ENCODE results near the gene NAPEPLD.
"Not testable (repeated sequence)": the region's sequence is repeated elsewhere in the genome, so short reads cannot be mapped to it uniquely, and the experiment has no call there.

NAPEPLD gene

DNA sequence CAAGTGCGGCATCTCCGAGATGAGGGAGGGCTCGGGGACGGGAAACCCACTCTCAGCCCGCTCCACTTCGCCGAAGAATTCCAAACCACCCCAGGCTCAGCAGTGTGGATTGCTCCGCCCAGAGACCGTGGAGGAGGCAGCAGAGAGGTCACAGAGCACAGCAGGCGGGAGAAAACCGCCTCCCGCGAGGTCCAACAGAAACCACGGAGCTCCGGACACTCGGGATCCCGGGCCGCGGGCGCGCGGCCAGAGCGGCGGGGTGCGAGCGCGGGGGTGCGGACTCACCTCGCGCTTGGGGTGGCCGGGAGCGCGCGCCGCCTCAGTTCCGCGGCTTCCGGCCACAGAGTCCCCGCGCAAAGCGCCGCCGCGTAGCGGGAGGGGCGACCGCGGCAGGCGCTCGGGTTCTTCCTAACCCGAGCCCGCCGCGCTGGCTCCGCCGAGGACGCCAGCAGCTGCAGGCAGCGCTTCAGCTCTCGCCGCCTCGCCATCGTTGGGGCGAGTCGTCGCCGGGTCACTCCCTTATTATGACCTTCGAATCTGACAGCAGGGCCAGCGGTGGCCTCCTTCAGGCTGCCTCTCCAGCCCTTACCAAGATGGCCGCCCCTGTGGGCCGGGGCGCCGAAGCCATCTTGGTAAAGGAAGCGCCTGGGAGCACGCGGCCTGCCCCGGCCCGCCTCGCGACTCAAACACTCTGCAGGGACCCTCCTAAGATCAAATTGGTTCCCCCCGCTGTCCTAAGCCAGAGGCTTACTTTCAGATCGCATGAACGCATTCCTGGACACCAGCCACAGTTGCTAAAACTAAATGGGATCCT lies at the start of gene NAPEPLD:
TSS of gene NAPEPLD (minus strand) at position 106 of the 814 bp plus-strand sequence. CDS start 20,323 bp downstream, outside the sequence.
- Histone ChIP-seq H3K79me2 (ENCODE audit: low read length) (no peaks in the 10 kb centered on the region), H3K27ac (ENCODE audit: low read length) (peak within 1 kb of the TSS; percentile 62; the same call in 1 of the 2 replicates), H3F3A (ENCODE audit: insufficient read depth, low read length) (peaks cover 12% of the 10 kb centered on the region; the same call in 1 of the 2 replicates), H3K27me3 (replicated peaks; ENCODE audit: insufficient read depth, low read length) (no peaks in the 10 kb centered on the region), H3K4me1 (ENCODE audit: low read length) (peaks cover 7% of the 10 kb centered on the region), H3K9ac (ENCODE audit: low read length) (peak within 1 kb of the TSS; percentile 89), H3K4me2 (ENCODE audit: low read depth, low read length) (peak within 1 kb of the TSS; percentile 97), H3K4me3 (ENCODE audit: low read length) (peak within 1 kb of the TSS; percentile 92), H3K9me2 (replicated peaks; ENCODE audit: insufficient read depth, low read length) (no peaks in the 10 kb centered on the region), H4K20me1 (ENCODE audit: insufficient read depth, low read length) (no peaks in the 10 kb centered on the region), H2AFZ (ENCODE audit: low read length) (peak within 1 kb of the TSS; percentile 98), H3K36me3 (replicated peaks; ENCODE audit: insufficient read depth, low read length) (no peaks in the 10 kb centered on the region), H3K9me3 (replicated peaks; ENCODE audit: insufficient read depth, low read length) (no peaks in the 10 kb centered on the region)
- peak; percentile 85 for DNase-seq
- TF ChIP-seq, protein P1, sequence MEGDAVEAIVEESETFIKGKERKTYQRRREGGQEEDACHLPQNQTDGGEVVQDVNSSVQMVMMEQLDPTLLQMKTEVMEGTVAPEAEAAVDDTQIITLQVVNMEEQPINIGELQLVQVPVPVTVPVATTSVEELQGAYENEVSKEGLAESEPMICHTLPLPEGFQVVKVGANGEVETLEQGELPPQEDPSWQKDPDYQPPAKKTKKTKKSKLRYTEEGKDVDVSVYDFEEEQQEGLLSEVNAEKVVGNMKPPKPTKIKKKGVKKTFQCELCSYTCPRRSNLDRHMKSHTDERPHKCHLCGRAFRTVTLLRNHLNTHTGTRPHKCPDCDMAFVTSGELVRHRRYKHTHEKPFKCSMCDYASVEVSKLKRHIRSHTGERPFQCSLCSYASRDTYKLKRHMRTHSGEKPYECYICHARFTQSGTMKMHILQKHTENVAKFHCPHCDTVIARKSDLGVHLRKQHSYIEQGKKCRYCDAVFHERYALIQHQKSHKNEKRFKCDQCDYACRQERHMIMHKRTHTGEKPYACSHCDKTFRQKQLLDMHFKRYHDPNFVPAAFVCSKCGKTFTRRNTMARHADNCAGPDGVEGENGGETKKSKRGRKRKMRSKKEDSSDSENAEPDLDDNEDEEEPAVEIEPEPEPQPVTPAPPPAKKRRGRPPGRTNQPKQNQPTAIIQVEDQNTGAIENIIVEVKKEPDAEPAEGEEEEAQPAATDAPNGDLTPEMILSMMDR (IDR thresholded peaks at IDR 0.05; ENCODE audit: low read length): no peak
- TF ChIP-seq EZH2phosphoT487 (IDR thresholded peaks at IDR 0.05; ENCODE audit: low read length) (no peak), EZH2 (optimal IDR thresholded peaks at IDR 0.05; ENCODE audit: low read depth, low read length) (no peak)

DNA sequence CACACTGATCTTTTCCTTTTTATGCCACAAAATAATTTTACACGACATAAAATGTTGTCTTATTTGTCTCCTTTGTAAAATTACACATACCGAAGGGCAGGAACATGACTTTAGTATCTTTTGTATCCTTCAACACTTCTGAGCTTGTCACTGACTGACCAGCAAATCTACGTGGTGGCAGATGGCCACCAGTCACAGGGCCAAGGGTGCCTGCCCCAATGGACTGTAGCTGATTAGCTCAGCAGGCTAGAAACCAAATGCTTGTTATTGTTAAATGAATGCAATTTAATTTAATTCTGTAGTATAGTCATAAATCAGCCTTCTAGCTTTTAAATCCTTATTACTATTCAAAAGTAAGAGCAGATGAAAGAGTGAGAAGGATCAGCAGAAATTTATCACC lies 49.2 kb upstream of the NAPEPLD start:
- H3F3A ChIP-seq (ENCODE audit: insufficient read depth, low read length); H4K20me1 ChIP-seq (ENCODE audit: insufficient read depth, low read length); H3K36me3 ChIP-seq (replicated peaks; ENCODE audit: insufficient read depth, low read length); H3K27me3 ChIP-seq (replicated peaks; ENCODE audit: insufficient read depth, low read length); DNase-seq; H2AFZ ChIP-seq (ENCODE audit: low read length); H3K27ac ChIP-seq (ENCODE audit: low read length); H3K9me2 ChIP-seq (replicated peaks; ENCODE audit: insufficient read depth, low read length); H3K4me2 ChIP-seq (ENCODE audit: low read depth, low read length); H3K4me3 ChIP-seq (ENCODE audit: low read length); H3K9ac ChIP-seq (ENCODE audit: low read length); H3K4me1 ChIP-seq (ENCODE audit: low read length); H3K9me3 ChIP-seq (replicated peaks; ENCODE audit: insufficient read depth, low read length); H3K79me2 ChIP-seq (ENCODE audit: low read length): not testable (repeated sequence)

DNA sequence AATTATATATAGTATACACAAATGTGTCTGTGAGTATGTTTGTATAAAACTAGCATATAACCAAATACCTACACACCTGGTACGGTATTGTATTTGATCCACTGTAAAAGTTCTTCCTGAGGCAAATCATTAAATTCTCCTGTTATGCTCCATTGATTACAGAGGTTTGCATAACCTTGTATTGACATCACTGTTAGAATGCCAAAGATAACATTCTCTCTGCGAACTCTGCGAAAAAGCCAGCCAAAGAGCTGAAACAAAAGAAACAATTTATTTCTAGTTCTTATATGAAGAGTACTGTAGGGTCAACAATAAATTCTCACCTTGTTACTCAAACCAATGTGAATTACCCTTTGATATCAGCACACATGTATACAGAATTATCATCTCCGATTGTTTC lies 46.5 kb upstream of the NAPEPLD start:
- H3K4me2 ChIP-seq (ENCODE audit: low read depth, low read length); H3K79me2 ChIP-seq (ENCODE audit: low read length); H3K27me3 ChIP-seq (replicated peaks; ENCODE audit: insufficient read depth, low read length); H3K9me3 ChIP-seq (replicated peaks; ENCODE audit: insufficient read depth, low read length); H3K4me3 ChIP-seq (ENCODE audit: low read length); H3K9me2 ChIP-seq (replicated peaks; ENCODE audit: insufficient read depth, low read length); H2AFZ ChIP-seq (ENCODE audit: low read length); H3K27ac ChIP-seq (ENCODE audit: low read length); H4K20me1 ChIP-seq (ENCODE audit: insufficient read depth, low read length); DNase-seq; H3K36me3 ChIP-seq (replicated peaks; ENCODE audit: insufficient read depth, low read length); H3F3A ChIP-seq (ENCODE audit: insufficient read depth, low read length); H3K4me1 ChIP-seq (ENCODE audit: low read length); H3K9ac ChIP-seq (ENCODE audit: low read length): not testable (repeated sequence)

DNA sequence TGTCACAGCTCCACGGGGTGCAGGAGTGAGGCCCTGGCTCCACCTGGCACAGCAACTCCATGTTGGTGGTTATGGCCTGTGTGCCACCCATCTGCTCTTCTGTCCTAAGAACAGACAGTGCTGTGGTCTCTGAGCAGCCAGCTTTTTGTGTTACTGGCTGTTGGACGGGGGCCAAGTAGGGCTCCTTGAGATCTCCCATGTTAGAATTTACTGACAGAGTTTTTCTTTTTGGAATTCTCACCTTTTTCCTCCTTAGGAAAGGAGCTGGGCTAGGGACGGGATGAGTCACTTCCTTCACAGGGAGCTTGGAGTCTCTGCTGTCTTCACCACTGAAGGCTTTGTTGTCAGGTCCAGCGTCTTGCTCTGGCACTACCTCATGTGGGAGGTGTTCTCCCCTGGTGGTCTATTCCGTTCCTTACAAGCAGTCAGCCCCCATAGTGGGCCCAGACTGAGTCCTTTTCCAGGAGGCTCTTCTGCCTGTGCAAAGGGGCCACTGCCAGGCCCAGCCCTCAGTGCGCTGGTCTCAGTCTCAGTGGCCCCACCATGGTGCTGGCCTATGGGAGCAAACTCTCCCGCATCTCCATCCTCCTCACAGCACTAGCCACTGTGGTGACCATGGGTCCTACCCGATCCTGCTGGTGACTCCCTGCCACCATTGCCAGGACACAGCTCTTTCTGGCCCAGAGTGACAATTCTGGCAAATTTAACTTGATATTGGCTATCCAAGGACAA lies 23.7 kb upstream of the NAPEPLD start:
- not testable (repeated sequence) for H3K9me3 ChIP-seq (replicated peaks; ENCODE audit: insufficient read depth, low read length); H3K4me2 ChIP-seq (ENCODE audit: low read depth, low read length); H3K79me2 ChIP-seq (ENCODE audit: low read length); H3K9me2 ChIP-seq (replicated peaks; ENCODE audit: insufficient read depth, low read length); H3K36me3 ChIP-seq (replicated peaks; ENCODE audit: insufficient read depth, low read length); H3F3A ChIP-seq (ENCODE audit: insufficient read depth, low read length); H3K9ac ChIP-seq (ENCODE audit: low read length); H3K4me3 ChIP-seq (ENCODE audit: low read length); H4K20me1 ChIP-seq (ENCODE audit: insufficient read depth, low read length); H3K4me1 ChIP-seq (ENCODE audit: low read length); DNase-seq; H3K27ac ChIP-seq (ENCODE audit: low read length); H2AFZ ChIP-seq (ENCODE audit: low read length); H3K27me3 ChIP-seq (replicated peaks; ENCODE audit: insufficient read depth, low read length)

DNA sequence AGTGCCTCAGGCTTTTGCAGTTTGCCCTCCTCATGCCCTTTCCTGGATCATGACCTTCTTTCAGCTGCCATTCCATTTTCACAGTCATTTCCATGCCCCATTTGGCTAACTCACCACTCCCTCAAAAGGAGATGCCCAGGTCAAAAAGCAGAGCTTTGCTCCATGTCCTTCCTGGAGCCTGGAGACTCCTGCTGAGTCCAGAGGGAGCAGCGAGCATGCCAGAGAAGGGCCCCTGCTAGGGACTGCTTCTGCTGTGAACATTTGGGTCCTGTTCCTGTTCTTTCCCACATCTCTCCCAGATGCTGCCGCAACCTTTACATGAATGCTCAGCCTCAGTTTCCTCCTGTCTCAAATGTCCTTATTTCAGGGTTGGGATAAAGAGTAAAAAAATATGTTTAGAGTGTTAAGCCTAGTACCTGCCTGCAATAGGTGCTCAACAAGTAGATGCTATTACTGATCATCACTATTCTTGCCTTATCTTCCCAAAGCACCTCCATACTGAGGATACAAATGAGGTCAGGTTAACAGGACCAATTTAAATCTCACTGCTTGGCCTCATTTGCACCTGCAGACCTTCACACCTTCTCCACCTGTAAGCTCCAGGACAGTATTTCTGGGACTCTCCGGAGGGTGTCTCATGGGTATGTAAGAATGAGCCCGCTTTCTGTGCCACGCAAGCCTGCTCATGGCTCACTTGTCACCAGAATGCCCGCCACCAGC lies 23.0 kb upstream of the NAPEPLD start:
- H3K36me3 ChIP-seq (replicated peaks; ENCODE audit: insufficient read depth, low read length); H3F3A ChIP-seq (ENCODE audit: insufficient read depth, low read length); H3K9me2 ChIP-seq (replicated peaks; ENCODE audit: insufficient read depth, low read length); H3K27ac ChIP-seq (ENCODE audit: low read length); H3K4me2 ChIP-seq (ENCODE audit: low read depth, low read length); H3K9me3 ChIP-seq (replicated peaks; ENCODE audit: insufficient read depth, low read length); H3K4me1 ChIP-seq (ENCODE audit: low read length); H4K20me1 ChIP-seq (ENCODE audit: insufficient read depth, low read length); H3K27me3 ChIP-seq (replicated peaks; ENCODE audit: insufficient read depth, low read length); H3K4me3 ChIP-seq (ENCODE audit: low read length); H3K79me2 ChIP-seq (ENCODE audit: low read length); H3K9ac ChIP-seq (ENCODE audit: low read length); H2AFZ ChIP-seq (ENCODE audit: low read length); DNase-seq: not testable (repeated sequence)

DNA sequence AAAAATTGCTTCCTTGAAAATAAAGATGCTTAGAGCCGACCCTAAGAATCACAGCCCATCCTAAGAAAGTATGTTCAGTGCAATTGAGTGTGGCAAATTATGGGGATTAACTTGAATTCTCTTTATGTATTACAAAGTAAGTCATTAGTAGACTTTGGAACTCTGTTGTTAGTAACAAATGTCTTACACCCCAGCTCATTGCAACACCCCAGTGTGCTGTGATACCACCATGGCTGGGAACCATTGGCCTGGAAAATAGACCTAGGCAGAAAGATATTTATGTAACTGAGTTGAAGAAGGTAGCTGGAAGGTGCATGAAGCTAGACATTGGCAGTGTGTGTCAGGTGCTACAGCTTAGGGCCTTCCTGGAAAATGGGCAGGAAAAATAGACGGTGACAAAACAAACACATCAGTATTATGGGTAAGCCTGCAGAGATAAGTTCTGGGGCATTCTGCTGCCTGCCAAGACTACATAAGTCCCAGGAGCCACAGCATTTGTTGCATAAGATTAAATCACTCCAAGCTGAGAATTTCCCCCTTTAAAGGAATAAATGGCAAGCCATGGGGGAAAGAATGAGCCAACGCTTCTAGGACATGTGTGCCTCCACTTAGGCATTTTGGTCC lies 18.1 kb upstream of the NAPEPLD start:
- H3K27me3 ChIP-seq (replicated peaks; ENCODE audit: insufficient read depth, low read length); H3K9ac ChIP-seq (ENCODE audit: low read length); H2AFZ ChIP-seq (ENCODE audit: low read length); H3K79me2 ChIP-seq (ENCODE audit: low read length); H3K4me3 ChIP-seq (ENCODE audit: low read length); DNase-seq; H4K20me1 ChIP-seq (ENCODE audit: insufficient read depth, low read length); H3K4me1 ChIP-seq (ENCODE audit: low read length); H3K4me2 ChIP-seq (ENCODE audit: low read depth, low read length); H3K27ac ChIP-seq (ENCODE audit: low read length); H3K36me3 ChIP-seq (replicated peaks; ENCODE audit: insufficient read depth, low read length); H3K9me2 ChIP-seq (replicated peaks; ENCODE audit: insufficient read depth, low read length); H3K9me3 ChIP-seq (replicated peaks; ENCODE audit: insufficient read depth, low read length); H3F3A ChIP-seq (ENCODE audit: insufficient read depth, low read length): not testable (repeated sequence)
